GM18508 (cell line): ENCODE data around the gene PLEKHA8.
"Not testable (repeated sequence)": the region's sequence is repeated elsewhere in the genome, so short reads cannot be mapped to it uniquely, and the experiment has no call there.

Experiments used
- ATAC-seq: cut with Tn5 transposase; IDR thresholded peaks from one replicate; pipeline ENCODE4 v1.9.1; 2021; ENCODE audit warnings: moderate number of reproducible peaks; ENCODE audit not compliant: insufficient read depth, unreplicated experiment

Gene PLEKHA8

DNA sequence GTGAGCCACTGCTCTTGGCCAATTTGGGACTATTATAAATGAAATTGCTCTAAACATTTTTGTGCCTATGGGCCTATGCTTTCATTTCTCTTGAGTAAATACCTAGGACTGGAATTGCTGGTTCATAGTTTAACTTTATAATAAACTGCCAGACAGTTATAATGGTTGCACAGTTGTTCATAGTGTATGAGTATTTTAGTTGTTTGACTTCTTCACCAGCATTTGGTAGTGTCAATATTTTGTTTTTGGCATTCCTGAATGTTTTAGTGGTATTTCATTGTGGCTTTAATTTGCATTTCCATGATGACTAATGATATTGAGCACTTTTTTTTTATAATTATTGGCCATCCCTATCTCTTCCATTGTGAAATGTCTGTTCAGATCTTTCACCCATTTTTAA is 29.5 kb downstream of the PLEKHA8 start:
- ATAC-seq = no peak

GRCh38 chr7:30061786-30062185 is 33.6 kb downstream of the PLEKHA8 start:
- not testable (repeated sequence) for ATAC-seq

- no peak for ATAC-seq
Observed at GRCh38 chr7:30062587-30062986, 34.4 kb downstream of the PLEKHA8 start.

- ATAC-seq = no peak
Observed at GRCh38 chr7:30065746-30066145, 37.5 kb downstream of the PLEKHA8 start.

DNA sequence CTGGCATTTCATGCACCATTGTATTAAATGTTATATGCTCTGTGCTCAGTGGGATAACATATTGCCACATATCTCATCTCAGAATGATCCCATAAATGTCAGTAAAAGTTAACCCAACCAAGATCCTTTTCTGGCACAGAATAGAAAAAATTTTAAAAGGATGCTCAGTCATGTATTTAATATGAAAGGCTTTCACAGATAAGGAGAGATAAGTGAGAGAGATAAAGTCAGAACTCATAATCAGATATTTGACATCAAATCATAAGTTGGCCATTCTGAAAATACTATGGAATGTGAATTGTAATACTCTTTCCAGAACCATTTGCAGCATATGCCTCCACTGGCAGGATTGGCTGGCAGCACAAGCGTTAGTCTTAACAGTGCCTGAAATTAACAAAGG is 38.5 kb downstream of the PLEKHA8 start:
- ATAC-seq = no peak

DNA sequence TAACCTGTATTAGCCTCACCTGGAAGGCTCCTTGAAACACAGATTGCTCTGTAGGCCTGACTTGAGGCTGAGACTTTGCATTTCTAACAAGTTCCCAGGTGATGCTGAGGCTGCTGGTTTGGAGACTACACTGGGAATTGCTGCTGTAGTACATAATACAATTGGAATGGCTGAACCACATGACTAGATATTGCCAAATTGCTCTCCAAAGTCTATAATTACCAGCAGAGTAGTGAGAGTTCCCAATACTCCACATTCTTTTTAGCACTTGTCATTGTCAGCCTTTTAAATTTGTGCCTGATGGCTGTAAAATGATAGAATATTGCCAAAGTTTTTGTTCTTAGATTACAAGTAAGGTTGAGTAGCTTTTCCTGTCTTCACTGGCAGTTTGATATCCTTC is 39.9 kb downstream of the PLEKHA8 start:
- ATAC-seq = no peak

DNA sequence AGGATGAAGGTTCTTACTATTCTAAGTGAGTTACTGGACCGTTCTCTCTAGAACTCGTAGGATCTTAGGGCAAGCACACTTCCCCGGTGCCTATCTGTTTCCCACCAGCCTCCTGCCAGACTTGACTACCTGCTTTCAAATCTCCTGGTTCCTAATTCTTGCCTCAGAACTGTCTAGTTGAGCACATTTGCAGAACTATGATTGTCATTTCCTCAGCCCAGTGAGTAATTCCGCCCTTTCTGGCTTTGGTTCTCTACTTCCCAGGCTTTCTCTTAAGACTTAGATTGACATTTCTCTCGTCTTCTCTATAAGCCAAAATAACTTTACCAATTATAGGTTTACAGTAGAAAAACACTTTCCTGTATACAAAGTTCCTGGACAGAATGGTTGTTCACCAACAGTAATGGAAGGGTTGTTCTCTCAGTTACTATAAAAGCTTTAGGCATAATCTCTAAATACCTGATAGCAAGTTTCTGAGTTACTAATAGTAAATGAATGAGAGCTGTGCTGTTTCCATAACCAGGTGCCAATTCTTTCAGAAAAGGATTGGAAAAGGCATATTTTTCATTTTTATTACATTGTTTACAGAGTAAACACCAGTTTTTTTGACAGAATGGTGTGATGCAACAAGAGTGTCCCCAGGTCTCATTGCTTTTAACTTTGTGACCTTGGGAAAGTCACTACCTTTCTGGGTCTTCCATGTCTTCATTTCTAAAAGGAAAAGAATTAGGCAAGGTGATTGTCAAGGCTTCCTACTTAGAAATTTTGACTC is 41.1 kb downstream of the PLEKHA8 start:
- no peak for ATAC-seq

GRCh38 chr7:30070052-30070451 is 41.8 kb downstream of the PLEKHA8 start:
- no peak for ATAC-seq

- no peak for ATAC-seq
Observed at GRCh38 chr7:30072735-30073134, 44.5 kb downstream of the PLEKHA8 start.

DNA sequence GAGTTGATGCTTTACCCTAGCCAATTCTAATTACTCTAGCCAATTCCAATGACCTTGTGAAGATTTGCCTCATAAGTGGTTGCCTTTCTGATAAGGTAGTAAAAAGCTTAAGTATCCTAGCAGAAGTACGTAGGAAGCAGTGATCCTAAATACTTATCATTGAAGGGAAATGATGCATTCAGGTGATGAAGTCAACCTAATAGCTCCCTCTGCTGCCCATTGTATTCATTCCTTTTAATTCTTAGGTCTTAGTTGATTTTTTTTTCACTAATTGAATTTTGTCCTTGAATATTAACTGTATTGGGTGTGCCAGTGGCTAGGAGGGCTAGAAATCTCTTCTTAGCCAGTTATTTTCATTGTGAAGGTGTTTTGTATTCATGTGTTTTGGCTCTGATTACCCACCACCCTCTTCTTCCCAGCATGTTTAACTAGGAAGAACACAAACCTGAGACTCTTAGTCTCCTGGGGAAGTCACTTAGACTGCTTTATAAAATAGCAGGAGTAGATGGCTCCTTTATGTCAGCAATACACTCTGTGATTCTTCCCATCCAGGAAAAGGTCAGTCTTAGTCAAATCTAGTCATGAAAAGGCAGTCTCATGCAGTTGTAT is 46.3 kb downstream of the PLEKHA8 start:
- no peak for ATAC-seq

GRCh38 chr7:30076411-30076810 is 48.2 kb downstream of the PLEKHA8 start:
- no peak for ATAC-seq

DNA sequence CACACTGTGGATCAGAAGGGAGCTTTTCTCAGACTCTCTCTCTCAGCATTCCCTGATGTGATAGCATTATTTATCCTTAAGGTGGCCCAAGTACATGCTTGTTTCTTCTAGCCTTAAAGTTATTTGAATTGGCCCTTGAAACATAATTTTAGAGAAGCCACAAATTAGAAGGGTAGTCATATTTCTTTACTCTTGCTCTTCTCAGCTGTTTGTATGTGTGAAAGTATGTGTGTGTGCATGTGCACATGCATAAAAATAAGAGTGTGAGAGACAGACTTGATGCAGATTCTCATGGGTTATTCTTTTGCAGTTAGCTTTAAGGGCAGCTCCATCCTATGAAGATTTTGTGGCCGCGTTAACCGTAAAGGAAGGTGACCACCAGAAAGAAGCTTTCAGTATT is 50.1 kb downstream of the PLEKHA8 start:
- no peak for ATAC-seq

DNA sequence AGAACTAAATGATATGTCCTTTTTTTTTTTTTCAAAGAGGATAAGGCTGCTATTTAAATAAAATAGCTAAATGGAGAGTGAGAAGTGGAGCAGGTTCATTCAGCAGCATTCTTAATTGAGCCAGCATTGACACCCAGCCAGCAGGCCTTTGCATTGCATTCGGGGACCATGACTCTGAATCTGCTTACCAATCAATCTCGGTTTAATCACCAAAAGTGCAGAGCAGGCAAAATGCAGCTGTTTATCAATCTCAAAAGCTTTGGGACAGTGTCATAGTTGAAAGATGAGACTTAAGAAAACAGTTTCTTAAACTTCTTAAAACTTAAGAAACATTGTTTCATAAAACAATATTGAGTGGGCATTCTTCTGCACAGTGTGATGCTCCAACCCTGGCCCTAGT is 51.7 kb downstream of the PLEKHA8 start:
- ATAC-seq = no peak

DNA sequence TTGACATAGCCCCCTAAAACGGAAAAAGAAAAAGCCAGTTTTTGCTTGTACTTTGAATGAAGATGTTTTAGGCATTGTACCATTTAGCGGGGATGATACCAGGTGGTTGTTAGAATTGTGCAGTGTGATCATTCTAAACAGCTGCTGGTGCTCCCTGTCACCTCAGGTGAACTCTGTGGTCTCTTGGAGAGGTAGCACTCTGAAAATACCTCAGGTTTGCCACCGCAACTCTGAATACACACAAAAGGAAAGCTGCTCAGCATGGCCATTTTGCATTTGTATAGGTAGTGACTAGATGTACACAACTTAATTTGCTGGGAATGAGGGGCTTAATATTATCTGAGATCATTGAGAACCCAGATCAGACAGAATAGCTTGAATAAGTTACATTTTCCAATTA is 52.6 kb downstream of the PLEKHA8 start:
- ATAC-seq = no peak

- no peak for ATAC-seq
Observed at GRCh38 chr7:30082686-30083085, 54.5 kb downstream of the PLEKHA8 start.

DNA sequence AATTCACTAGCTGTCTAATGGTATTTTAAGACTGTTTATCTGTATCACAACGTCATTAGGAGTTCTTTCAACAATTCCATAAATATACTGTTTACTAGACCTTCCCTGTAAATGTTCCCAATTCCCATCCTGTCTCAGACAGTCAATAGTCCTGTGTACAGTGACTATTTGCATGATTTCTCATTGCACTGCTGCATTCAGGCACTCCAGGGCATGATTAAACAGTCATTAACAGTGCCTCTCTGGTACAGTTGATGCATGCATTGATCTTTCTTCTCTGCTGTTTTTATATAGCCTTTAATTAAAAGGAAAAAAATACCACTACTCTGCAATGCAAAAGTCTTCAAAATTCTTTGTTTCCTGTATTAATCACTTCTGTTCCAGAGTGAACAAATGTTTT is 55.1 kb downstream of the PLEKHA8 start:
- no peak for ATAC-seq

- ATAC-seq = no peak
Observed at GRCh38 chr7:30084212-30084611, 56.0 kb downstream of the PLEKHA8 start.

GRCh38 chr7:30086529-30086928 is 58.3 kb downstream of the PLEKHA8 start:
- no peak for ATAC-seq

DNA sequence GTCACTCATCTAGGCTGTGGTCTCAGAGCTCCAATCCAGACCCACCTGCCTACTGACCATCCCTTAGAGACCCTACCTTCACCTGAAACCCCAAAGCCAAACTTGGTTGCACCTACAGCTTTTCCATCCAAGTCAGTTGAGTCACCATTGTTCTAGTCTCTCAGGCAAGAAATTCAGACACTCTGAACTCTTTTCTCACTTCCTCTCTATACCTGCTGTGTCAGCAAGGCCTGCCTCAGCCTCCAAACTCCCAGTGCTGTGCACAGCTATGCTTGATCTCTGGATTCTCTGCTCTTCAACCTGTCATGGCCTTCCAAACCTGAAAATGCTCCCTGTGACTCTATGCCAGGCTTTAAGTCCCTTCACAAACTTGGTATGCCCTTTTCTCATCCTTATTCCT is 59.2 kb downstream of the PLEKHA8 start:
- ATAC-seq = no peak

- no peak for ATAC-seq
Observed at GRCh38 chr7:30088362-30088761, 60.1 kb downstream of the PLEKHA8 start.

DNA sequence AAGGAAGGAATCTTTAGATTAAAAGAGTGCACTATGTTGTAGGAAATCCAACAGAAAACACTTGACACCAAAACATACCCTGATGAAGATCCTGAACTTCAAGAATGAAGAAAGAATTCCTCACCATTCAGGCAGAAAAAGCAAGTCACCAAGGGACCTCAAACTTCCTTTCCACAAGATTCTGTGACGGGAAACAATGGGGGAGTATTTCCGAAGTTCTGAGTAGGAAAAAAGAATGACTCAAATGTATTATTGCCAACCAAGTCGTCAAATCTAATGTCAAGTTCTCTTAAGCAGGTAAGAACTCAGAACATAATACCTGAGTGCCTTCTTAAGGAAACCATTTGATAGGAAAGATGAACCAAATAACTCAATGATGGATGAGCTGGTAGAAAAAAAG is 61.9 kb downstream of the PLEKHA8 start:
- no peak for ATAC-seq

DNA sequence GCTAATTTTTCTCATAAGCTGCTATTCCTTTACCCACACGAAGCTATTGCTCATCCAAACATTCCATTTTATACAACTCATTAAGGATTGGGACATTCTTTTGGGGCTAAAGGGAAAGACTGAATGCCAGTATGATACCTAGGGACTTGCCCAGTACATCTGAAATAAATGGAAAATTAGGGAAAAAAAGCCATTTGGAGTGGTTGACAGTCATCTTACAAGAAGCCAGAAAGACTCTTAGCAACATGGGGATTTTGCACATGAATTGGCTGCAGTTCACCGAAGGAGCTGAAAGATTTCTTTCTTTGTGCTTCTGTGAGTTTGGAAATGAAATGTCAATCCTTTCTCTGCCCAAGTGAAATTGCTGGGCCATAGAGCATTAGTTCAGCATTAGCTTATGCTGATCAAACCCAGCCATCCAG is 63.3 kb downstream of the PLEKHA8 start:
- no peak for ATAC-seq
